Liver (tissue), 3 donors: Measurements from ENCODE around the gene MS4A2.

Source experiments
- RAD21 ChIP-seq, 2 donors: IDR thresholded peaks; 2 replicates each; pipeline ENCODE4 v1.6.1; 2016; ENCODE audit warnings: antibody characterized with exemption in 2 of 2, mild to moderate bottlenecking in 2 of 2
- TAF1 ChIP-seq: conservative IDR thresholded peaks from 2 replicates; pipeline ENCODE4 v1.6.1; 2016; ENCODE audit warnings: antibody characterized with exemption, mild to moderate bottlenecking
- YY1 ChIP-seq: IDR thresholded peaks from 2 replicates; pipeline ENCODE4 v1.6.1; 2016; ENCODE audit warnings: antibody characterized with exemption, mild to moderate bottlenecking
- TF ChIP-seq, protein P1 (sequence below): fragments of 150-350 bp; IDR thresholded peaks from 2 replicates; pipeline ENCODE4 v1.5.1; 2017; ENCODE audit warnings: improper control_type of control experiment, low read depth, low read length; ENCODE audit not compliant: missing input control
- TF ChIP-seq, protein P2 (sequence below): IDR thresholded peaks from 2 replicates; pipeline ENCODE4 v1.6.1; 2016; ENCODE audit warnings: antibody characterized with exemption
- donor health status: healthy.
- donor health status: healthy.

DNA sequence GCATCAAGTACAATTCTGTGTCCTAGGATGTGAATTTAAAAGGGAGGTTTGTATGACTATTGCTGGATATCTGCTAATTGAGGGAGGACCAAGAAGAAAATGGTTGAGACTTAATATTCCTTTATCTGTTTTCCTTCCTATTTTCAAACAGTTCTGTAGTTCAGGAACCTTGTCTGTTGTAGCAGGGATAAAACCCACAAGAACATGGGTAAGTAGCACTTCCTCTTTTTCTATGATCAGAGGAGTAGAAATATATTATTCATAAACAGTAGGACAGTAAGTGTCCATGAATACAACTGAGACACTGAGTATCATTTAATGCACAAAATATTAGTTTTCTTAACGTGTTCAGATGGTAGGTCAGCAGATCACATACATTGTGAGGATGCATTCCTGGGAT lies 24.4 kb upstream of the MS4A2 start:
- TF ChIP-seq YY1, result no peak
- TF ChIP-seq, protein P1, sequence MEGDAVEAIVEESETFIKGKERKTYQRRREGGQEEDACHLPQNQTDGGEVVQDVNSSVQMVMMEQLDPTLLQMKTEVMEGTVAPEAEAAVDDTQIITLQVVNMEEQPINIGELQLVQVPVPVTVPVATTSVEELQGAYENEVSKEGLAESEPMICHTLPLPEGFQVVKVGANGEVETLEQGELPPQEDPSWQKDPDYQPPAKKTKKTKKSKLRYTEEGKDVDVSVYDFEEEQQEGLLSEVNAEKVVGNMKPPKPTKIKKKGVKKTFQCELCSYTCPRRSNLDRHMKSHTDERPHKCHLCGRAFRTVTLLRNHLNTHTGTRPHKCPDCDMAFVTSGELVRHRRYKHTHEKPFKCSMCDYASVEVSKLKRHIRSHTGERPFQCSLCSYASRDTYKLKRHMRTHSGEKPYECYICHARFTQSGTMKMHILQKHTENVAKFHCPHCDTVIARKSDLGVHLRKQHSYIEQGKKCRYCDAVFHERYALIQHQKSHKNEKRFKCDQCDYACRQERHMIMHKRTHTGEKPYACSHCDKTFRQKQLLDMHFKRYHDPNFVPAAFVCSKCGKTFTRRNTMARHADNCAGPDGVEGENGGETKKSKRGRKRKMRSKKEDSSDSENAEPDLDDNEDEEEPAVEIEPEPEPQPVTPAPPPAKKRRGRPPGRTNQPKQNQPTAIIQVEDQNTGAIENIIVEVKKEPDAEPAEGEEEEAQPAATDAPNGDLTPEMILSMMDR, result no peak
- no peak for TF ChIP-seq TAF1
- no peak for TF ChIP-seq RAD21 (IDR thresholded peaks at IDR 0.05)
- TF ChIP-seq, protein P2, sequence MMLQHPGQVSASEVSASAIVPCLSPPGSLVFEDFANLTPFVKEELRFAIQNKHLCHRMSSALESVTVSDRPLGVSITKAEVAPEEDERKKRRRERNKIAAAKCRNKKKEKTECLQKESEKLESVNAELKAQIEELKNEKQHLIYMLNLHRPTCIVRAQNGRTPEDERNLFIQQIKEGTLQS, result no peak
